ENCODE data around the gene RSBN1. TPM values are rescaled to one million over a fixed set of nuclear protein-coding genes. Genes with fewer than 3 reads are reported as not detected.
"Not testable (repeated sequence)": the region's sequence is repeated elsewhere in the genome, so short reads cannot be mapped to it uniquely, and the experiment has no call there.

RSBN1 gene
- total and polyA plus RNA-seq, 8 donors = 3.5 to 13.6 (median 10.1) TPM

DNA sequence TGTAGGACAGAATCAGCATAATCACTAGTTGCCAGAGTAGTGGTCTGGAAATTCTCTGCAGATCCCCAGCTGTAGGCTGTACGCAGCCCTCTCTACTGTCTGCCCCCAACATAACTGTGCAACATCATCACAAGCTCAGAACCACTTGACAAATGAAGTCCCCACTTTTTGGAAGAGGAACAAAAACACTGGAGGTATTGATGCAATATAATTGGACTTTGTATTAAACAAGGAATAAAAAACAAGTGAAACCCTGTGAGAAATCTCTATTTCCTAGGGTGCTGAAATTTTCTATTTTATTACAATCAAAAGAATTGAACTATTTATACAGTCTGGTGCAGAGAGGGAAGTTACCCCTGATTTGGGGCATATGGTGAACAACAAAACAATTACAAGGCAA is 68.2 kb downstream of the RSBN1 start:
- Histone ChIP-seq H3K9me3 (no peaks in the 10 kb centered on the region), H3K27ac (no peak overlapping the region), H3K4me1 (no peaks in the 10 kb centered on the region), H3K36me3 (no peaks in the 10 kb centered on the region), H3K4me3 (no peak overlapping the region), H3K27me3 (no peaks in the 10 kb centered on the region)
- intact Hi-C loops (cut with DNase I) = no loop called here
- DNase-seq (no peak), ATAC-seq (no peak), FAIRE-seq (no peak)
- TF ChIP-seq, protein P1, sequence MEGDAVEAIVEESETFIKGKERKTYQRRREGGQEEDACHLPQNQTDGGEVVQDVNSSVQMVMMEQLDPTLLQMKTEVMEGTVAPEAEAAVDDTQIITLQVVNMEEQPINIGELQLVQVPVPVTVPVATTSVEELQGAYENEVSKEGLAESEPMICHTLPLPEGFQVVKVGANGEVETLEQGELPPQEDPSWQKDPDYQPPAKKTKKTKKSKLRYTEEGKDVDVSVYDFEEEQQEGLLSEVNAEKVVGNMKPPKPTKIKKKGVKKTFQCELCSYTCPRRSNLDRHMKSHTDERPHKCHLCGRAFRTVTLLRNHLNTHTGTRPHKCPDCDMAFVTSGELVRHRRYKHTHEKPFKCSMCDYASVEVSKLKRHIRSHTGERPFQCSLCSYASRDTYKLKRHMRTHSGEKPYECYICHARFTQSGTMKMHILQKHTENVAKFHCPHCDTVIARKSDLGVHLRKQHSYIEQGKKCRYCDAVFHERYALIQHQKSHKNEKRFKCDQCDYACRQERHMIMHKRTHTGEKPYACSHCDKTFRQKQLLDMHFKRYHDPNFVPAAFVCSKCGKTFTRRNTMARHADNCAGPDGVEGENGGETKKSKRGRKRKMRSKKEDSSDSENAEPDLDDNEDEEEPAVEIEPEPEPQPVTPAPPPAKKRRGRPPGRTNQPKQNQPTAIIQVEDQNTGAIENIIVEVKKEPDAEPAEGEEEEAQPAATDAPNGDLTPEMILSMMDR (IDR thresholded peaks at IDR 0.05) = no peak
- WGBS, 2 donors = 100% methylated on average over 1 of the region's 1 CpG

DNA sequence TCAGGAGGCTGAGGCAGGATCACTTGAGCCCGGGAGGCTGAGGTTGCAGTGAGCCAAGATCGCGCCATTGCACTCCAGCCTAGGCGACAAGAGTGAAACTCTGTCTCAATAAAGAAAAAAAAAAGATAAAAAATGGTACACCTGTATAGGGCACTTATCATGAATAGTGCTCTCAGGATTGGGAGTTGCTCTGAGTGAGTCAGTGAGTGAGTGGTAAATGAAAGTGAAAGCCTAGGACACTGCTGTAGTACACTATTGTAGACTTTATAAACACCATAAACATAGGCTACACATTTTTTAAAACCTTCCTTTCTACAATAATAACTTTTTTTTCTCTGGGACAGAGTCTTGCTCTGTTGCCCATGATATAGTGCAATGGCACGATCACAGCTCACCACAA is 69.8 kb downstream of the RSBN1 start:
- no peak for DNase-seq
- Histone ChIP-seq H3K4me3 (no peak overlapping the region), H3K4me1 (no peaks in the 10 kb centered on the region), H3K27ac (no peak overlapping the region), H3K27me3 (no peaks in the 10 kb centered on the region), H3K36me3 (peaks cover 0 to 5% (median 0%) of the 10 kb centered on the region in 3 donors), H3K9me3 (no peaks in the 10 kb centered on the region)
- no peak for FAIRE-seq
- TF ChIP-seq, protein P1 (IDR thresholded peaks at IDR 0.05) = no peak
- whole genome bisulfite sequencing, 2 donors = 97 to 100% methylated on average over 5 of the region's 5 CpGs
- peak in 1 of 4 donors; percentile 50 for ATAC-seq
- intact Hi-C loops (cut with DNase I) = no loop called here

DNA sequence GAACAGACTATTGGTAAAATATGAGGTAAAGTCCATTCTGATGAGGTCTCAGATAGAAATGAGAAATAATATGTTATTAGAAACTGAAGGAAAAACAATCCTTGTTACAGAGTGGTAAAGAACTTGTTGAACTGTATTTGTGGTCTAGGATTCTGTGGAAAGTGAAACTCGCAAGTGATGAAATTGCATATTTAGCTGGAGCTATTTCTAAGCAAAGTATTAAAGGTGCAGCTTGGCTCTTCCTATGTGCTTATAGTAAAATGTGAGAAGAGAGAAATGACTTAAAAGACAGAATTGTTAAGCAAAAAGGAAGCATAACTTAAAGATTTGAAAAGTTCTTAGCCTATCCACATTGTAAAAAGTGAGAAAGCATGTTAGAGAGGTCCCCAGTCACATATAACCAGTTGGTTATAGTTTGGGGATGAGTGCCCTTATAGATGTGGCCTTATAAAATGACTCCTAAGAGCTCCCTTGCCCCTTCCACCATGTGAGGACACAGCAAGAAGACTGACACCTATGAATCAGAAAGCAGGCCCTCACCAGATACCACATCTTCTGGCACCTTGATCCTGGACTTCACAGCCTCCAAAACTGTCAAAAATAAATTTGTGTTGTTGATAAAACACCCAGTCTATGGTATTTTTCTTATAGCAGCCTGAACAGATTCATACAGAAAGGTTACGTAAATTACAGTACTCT is 77.8 kb downstream of the RSBN1 start:
- 94 to 97% methylated on average over 2 of the region's 2 CpGs for WGBS, 2 donors
- DNase-seq (no peak), FAIRE-seq (no peak), ATAC-seq (no peak)
- no peaks in the 10 kb centered on the region for H3K4me1 ChIP-seq
- no peaks in the 10 kb centered on the region for H3K9me3 ChIP-seq
- H3K4me3 ChIP-seq = no peak overlapping the region
- peaks cover 0 to 5% (median 0%) of the 10 kb centered on the region in 3 donors for H3K36me3 ChIP-seq
- intact Hi-C loops (cut with DNase I) = no loop called here
- H3K27me3 ChIP-seq = no peaks in the 10 kb centered on the region
- no peak overlapping the region for H3K27ac ChIP-seq
- TF ChIP-seq, protein P1 (IDR thresholded peaks at IDR 0.05) = no peak

DNA sequence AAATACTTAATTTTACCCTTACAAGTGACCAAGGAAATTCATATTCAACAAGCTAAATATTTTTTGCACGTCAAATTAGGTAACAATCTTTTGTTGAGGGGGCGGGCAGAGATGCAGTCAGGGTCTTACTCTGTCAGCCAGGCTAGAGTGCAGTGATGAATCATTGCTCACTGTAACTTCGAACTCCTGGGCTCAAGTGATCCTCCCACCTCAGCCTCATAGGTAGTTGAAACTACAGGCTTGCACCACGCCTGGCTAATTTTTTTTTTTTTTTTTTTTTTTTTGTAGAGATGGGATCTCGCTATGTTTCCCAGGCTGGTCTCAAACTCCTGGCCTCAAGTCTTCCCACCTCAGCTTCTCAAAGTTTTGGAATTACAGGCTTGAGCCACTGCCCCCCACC is 79.5 kb downstream of the RSBN1 start:
- no peaks in the 10 kb centered on the region for H3K36me3 ChIP-seq
- no peak overlapping the region for H3K4me3 ChIP-seq
- no peak for FAIRE-seq
- intact Hi-C loops (cut with DNase I) = no loop called here
- H3K9me3 ChIP-seq = no peaks in the 10 kb centered on the region
- no peaks in the 10 kb centered on the region for H3K27me3 ChIP-seq
- TF ChIP-seq, protein P1 (IDR thresholded peaks at IDR 0.05) = no peak
- 94 to 96% methylated on average over 5 of the region's 5 CpGs for WGBS, 2 donors
- DNase-seq = no peak
- H3K27ac ChIP-seq = no peak overlapping the region
- H3K4me1 ChIP-seq = no peaks in the 10 kb centered on the region
- no peak for ATAC-seq

DNA sequence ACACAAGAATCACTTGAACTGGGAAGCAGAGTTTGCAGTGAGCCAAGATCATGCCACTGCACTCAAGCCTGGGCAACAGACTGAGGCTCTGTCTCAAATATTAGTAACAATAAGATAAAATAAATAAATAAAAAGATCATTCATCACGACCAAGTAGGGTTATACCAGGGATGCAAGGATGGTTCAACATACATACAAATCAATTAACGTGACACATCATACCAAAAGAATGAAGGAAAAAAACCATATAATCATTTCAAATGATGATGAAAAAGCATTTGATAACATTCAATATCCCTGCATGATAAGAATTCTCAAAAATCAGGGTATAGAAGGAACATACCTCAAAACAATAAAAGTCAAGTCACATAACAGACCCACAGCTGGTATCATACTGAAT is 91.3 kb downstream of the RSBN1 start:
- no peaks in the 10 kb centered on the region for H3K4me1 ChIP-seq
- ATAC-seq (no peak), DNase-seq (no peak), FAIRE-seq (no peak)
- no peaks in the 10 kb centered on the region for H3K27me3 ChIP-seq
- H3K27ac ChIP-seq = no peak overlapping the region
- H3K36me3 ChIP-seq = no peaks in the 10 kb centered on the region
- H3K9me3 ChIP-seq = no peaks in the 10 kb centered on the region
- 96 to 98% methylated on average over 2 of the region's 2 CpGs for WGBS, 2 donors
- intact Hi-C loops (cut with DNase I) = no loop called here
- no peak overlapping the region for H3K4me3 ChIP-seq
- TF ChIP-seq, protein P1 (IDR thresholded peaks at IDR 0.05) = no peak

DNA sequence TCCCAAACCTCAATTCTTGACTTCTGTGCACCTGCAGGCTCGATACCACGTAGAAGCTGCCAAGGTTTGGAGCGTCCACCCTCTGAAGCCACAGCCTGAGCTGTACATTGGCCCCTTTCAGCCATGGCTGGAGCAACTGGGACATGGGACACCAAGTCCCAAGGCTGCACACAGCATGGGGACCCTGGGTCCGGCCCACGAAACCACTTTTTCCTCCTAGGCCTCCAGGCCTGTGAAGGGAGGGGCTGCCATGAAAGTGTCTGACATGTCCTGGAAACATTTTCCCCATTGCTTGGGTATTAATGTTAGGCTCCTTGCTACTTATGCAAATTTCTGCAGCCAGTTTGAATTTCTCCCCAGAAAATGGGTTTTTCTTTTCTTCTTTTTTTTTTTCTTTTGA is 93.7 kb downstream of the RSBN1 start:
- H3K4me1 ChIP-seq; H3K4me3 ChIP-seq; H3K27ac ChIP-seq; ATAC-seq; H3K9me3 ChIP-seq; H3K36me3 ChIP-seq; FAIRE-seq; H3K27me3 ChIP-seq; intact Hi-C loops (cut with DNase I); DNase-seq: not testable (repeated sequence)
- 98 to 100% methylated on average over 5 of the region's 5 CpGs for WGBS, 2 donors

DNA sequence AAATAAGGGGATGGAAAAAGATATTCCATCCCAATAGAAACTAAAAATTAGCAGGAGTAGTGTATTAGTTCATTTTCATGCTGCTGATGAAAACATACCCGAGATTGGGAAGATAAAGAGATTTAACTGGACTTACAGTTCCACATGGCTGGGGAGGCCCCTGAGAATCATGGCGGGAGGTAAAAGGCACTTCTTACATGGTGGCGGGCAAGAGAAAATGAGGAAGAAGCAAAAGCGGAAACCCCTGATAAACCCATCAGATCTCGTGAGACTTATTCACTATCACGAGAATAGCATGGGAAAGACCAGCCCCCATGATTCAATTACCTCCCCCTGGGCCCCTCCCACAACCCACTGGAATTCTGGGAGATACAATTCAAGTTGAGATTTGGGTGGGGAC is 94.8 kb downstream of the RSBN1 start:
- H3K27me3 ChIP-seq; H3K9me3 ChIP-seq; FAIRE-seq; intact Hi-C loops (cut with DNase I); H3K4me1 ChIP-seq; H3K27ac ChIP-seq; ATAC-seq; H3K36me3 ChIP-seq; DNase-seq; H3K4me3 ChIP-seq: not testable (repeated sequence)
- 95 to 98% methylated on average over 6 of the region's 6 CpGs for WGBS, 2 donors
